PC-3 (cell line): Measurements from ENCODE around the gene TUT1. TPM values are rescaled to one million over a fixed set of nuclear protein-coding genes. Genes with fewer than 3 reads are reported as not detected.

Experiments
- ATAC-seq: fragments of 200-7000 bp; cut with Tn5 transposase; 2 replicates; pipeline ENCODE4 v1.9.1; 2020; ENCODE audit warnings: mild to moderate bottlenecking, moderate library complexity
- BruUV-seq: library from RNA; stranded (reverse); fragments of 400-500 nt; replicated peaks from 2 replicates; lab custom pipeline; 2021; lab: Mats Ljungman, UMichigan
- CTCF ChIA-PET: fragments of 300-600 bp; sonication (Branson Sonifier 250); formaldehyde crosslinking; loops from one replicate; lab custom pipeline; 2022; ENCODE audit warnings: antibody characterized with exemption; lab: Charles Lee
- POLR2A ChIA-PET: fragments of 300-600 bp; sonication (Branson Sonifier 250); formaldehyde crosslinking; loops from one replicate; lab custom pipeline; 2022; ENCODE audit warnings: antibody characterized with exemption; ENCODE audit not compliant: unreplicated experiment; lab: Charles Lee
- DNase-seq: peaks from one replicate; pipeline ENCODE4 v3.0.0-alpha.2; 2015
- H2AFZ ChIP-seq: fragments of 300-600 bp; sonication (generic); 2 replicates; pipeline ENCODE4 v1.6.0; 2016; ENCODE audit warnings: antibody characterized with exemption, low read length
- H3F3A ChIP-seq: fragments of 300-600 bp; sonication (generic); one replicate; pipeline ENCODE4 v1.6.0; 2017; ENCODE audit warnings: antibody characterized with exemption, low read length, control low read depth, mild to moderate bottlenecking; ENCODE audit not compliant: unreplicated experiment
- H3K27ac ChIP-seq: fragments of 300-600 bp; sonication (generic); 2 replicates; pipeline ENCODE4 v1.5.1; 2016; ENCODE audit warnings: mild to moderate bottlenecking, low read length
- H3K27me3 ChIP-seq: fragments of 300-600 bp; sonication (generic); 2 replicates; pipeline ENCODE4 v1.6.1; 2016; ENCODE audit warnings: low read length, mixed read lengths
- H3K36me3 ChIP-seq: fragments of 300-600 bp; sonication (generic); 2 replicates; pipeline ENCODE4 v1.6.1; 2016; ENCODE audit warnings: low read depth, mixed run types, low read length, mixed read lengths
- H3K4me1 ChIP-seq: fragments of 300-600 bp; sonication (generic); 2 replicates; pipeline ENCODE4 v1.5.1; 2016; ENCODE audit warnings: low read length; ENCODE audit not compliant: insufficient read depth
- H3K4me2 ChIP-seq: fragments of 300-600 bp; sonication (generic); 2 replicates; pipeline ENCODE4 v1.6.0; 2016; ENCODE audit warnings: low read length
- H3K4me3 ChIP-seq: fragments of 300-600 bp; sonication (generic); 2 replicates; pipeline ENCODE4 v1.5.1; 2016; ENCODE audit warnings: mild to moderate bottlenecking, low read length, mixed read lengths
- H3K79me2 ChIP-seq: fragments of 300-600 bp; sonication (generic); 2 replicates; pipeline ENCODE4 v1.6.1; 2017; ENCODE audit warnings: low read length, mixed read lengths
- H3K9ac ChIP-seq: fragments of 300-600 bp; sonication (generic); 2 replicates; pipeline ENCODE4 v1.6.0; 2016; ENCODE audit warnings: mild to moderate bottlenecking, low read length
- H3K9me2 ChIP-seq: fragments of 300-600 bp; sonication (generic); replicated peaks from 2 replicates; pipeline ENCODE4 v1.6.1; 2016; ENCODE audit warnings: mixed run types, low read length, mixed read lengths
- H3K9me3 ChIP-seq: fragments of 300-600 bp; sonication (generic); 2 replicates; pipeline ENCODE4 v1.6.1; 2016; ENCODE audit warnings: low read length, mixed read lengths
- H4K20me1 ChIP-seq: fragments of 300-600 bp; sonication (generic); 2 replicates; pipeline ENCODE4 v1.6.1; 2016; ENCODE audit warnings: low read length, mixed read lengths
- CTCF ChIP-seq: fragments of 300-600 bp; sonication (generic); conservative IDR thresholded peaks from 2 replicates; pipeline ENCODE4 v1.5.1; 2017; ENCODE audit warnings: antibody characterized with exemption, low read depth, mild to moderate bottlenecking, low read length
- EZH2 ChIP-seq: fragments of 300-600 bp; sonication (generic); IDR thresholded peaks from one replicate; pipeline ENCODE4 v1.6.1; 2017; ENCODE audit warnings: antibody characterized with exemption, mild to moderate bottlenecking, low read length; ENCODE audit not compliant: unreplicated experiment
- EZH2phosphoT487 ChIP-seq: fragments of 300-600 bp; sonication (generic); IDR thresholded peaks from 2 replicates; pipeline ENCODE4 v1.6.1; 2018; ENCODE audit warnings: mild to moderate bottlenecking, antibody characterized with exemption, low read length, borderline replicate concordance
- intact Hi-C: fragments of 100-400 bp; cut with micrococcal nuclease; formaldehyde crosslinking; loops from 2 replicates; pipeline ENCODE4 v1.9.0; 2023
- total RNA-seq: library from RNA; depleted of rRNA; stranded (reverse); fragments of >200 nt; gene quantifications from 2 replicates; pipeline ENCODE4 v1.2.3, GENCODE V29; 2014

TUT1 gene
- total RNA-seq, 1 experiment from 2014 or later = 17.8 TPM

GRCh38 chr11:62574363-62575071 is 16.8 kb downstream of the TUT1 start:
- H3K4me3 ChIP-seq = peak overlapping the region; percentile 94
- POLR2A ChIA-PET = interaction anchor here (0.5 to 1.3 kb wide), 15 partner anchors 13 to 602 kb away, joined by 3 to 23 read pairs (median 6); partner anchors contain the start of genes B3GAT3, C11orf98, CSKMT and GANAB
- peaks cover 48% of the 10 kb centered on the region for H3K36me3 ChIP-seq
- CTCF ChIA-PET = interaction anchor here (0.7 to 1.6 kb wide), 9 partner anchors 14 to 761 kb away, joined by 3 to 7 read pairs (median 4); partner anchors contain the start of gene TUT1
- TSS peak; percentile 89 for BruUV-seq
- ATAC-seq (peak; percentile 31), DNase-seq (peak; percentile 29)
- no peaks in the 10 kb centered on the region for H3K9me3 ChIP-seq
- peak overlapping the region; percentile 74 for H3K27ac ChIP-seq
- no peaks in the 10 kb centered on the region for H3K27me3 ChIP-seq
- H4K20me1 ChIP-seq = peaks cover 31% of the 10 kb centered on the region
- H3K4me1 ChIP-seq = peaks cover 36% of the 10 kb centered on the region
- TF ChIP-seq CTCF = no peak
- H3K4me2 ChIP-seq = peak overlapping the region; percentile 99
- H3F3A ChIP-seq = no peaks in the 10 kb centered on the region
- peak overlapping the region; percentile 92 for H2AFZ ChIP-seq
- no peaks in the 10 kb centered on the region for H3K9me2 ChIP-seq
- peaks cover 67% of the 10 kb centered on the region for H3K79me2 ChIP-seq
- peak overlapping the region; percentile 98 for H3K9ac ChIP-seq
- intact Hi-C loops = loop anchor here (1.0 kb wide), 1 partner anchor 17 kb away; the partner anchor contains the start of gene TUT1

- Histone ChIP-seq H4K20me1 (peaks cover 33% of the 10 kb centered on the region), H3K79me2 (peaks cover 75% of the 10 kb centered on the region), H3K4me2 (peak within 1 kb of the TSS; percentile 99), H3K27ac (peak within 1 kb of the TSS; percentile 74), H3K27me3 (no peaks in the 10 kb centered on the region), H2AFZ (peak within 1 kb of the TSS; percentile 92), H3K9ac (peak within 1 kb of the TSS; percentile 98), H3K4me3 (peak within 1 kb of the TSS; percentile 94), H3K9me2 (no peaks in the 10 kb centered on the region), H3K9me3 (no peaks in the 10 kb centered on the region), H3F3A (no peaks in the 10 kb centered on the region), H3K4me1 (peaks cover 36% of the 10 kb centered on the region), H3K36me3 (peaks cover 50% of the 10 kb centered on the region)
- ChIA-PET POLR2A (interaction anchor here (0.5 to 1.3 kb wide), 16 partner anchors 13 to 601 kb away, joined by 3 to 23 read pairs (median 5); partner anchors contain the start of genes AHNAK, B3GAT3, C11orf98 and CSKMT), CTCF (interaction anchor here (0.7 to 1.6 kb wide), 7 partner anchors 13 to 760 kb away, joined by 3 to 7 read pairs (median 5); partner anchors contain the start of gene TUT1)
- TF ChIP-seq CTCF = no peak
- no peak for TF ChIP-seq EZH2phosphoT487
- TF ChIP-seq EZH2 = no peak
- DNase-seq = peak; percentile 100
- intact Hi-C loops = no loop called here
- peak; percentile 87 for ATAC-seq
- BruUV-seq = no TSS peak
These were observed 17.5 kb downstream of the TUT1 start, which contains the start of gene EEF1G for GRCh38 chr11:62573592-62574362. Gene EEF1G (minus strand): TSS chr11:62573891. CDS start chr11:62573842, 49 bp downstream.
